NAMALWA (cell line): ENCODE data around the gene C2orf92.

Source experiments
- DNase-seq: peaks from one replicate; pipeline ENCODE4 v3.0.0-alpha.2; 2015; ENCODE audit warnings: low spot score

Gene C2orf92

DNA sequence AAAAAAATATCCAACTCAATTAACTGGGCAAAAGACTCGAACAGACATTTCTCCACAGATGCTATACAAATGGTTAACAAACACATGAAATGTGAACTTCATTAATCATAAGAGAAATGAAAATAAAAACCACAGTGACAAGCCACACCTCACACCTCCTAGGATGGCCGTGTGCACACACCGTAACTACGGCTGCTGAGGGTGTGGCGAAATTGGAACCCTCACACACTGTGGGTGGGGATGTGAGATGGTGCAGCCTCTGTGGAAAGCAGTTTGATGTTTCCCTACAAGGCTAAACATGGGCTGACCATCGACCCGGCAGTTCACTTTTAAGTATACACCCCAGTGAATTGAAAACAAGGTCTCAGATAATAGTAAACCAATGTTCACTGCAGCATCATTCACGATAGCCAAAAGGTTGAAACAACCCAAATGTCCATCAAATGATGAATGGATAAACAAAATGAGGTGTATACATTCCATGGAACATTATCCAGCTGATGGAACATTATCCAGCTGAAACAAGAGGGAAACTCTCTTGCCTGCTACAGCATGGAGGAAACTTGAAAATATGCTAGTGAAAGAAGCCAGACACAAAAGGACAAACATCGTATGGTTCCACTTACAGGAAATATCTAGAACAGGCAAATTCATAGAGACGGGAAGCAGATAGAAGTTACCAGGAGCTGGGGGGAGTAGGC is 76.1 kb downstream of the C2orf92 start:
- DNase-seq: no peak

- DNase-seq: no peak
Observed at GRCh38 chr2:97747285-97747684, 77.8 kb downstream of the C2orf92 start.

GRCh38 chr2:97747716-97748115 is 78.2 kb downstream of the C2orf92 start:
- DNase-seq: no peak

DNA sequence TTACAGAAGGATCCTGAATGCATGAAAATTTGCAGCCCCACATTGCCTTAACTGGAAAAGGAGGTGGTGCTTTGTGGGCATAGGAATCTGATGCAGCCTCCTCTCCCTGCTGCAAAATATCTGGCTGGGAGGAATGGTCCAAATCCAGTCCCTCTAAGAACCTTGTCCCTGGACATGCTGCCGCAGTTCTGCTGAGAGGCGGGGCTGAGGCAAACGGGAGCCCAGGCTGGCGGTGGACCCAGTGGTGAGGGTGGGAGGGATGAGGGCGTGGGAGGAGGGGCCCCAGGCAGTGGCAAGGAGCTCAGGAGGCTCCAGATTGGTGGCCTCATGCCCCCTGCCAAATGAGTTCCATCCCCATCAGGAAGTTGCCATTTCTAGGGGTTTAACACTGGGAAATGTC is 80.1 kb downstream of the C2orf92 start:
- no peak for DNase-seq

DNA sequence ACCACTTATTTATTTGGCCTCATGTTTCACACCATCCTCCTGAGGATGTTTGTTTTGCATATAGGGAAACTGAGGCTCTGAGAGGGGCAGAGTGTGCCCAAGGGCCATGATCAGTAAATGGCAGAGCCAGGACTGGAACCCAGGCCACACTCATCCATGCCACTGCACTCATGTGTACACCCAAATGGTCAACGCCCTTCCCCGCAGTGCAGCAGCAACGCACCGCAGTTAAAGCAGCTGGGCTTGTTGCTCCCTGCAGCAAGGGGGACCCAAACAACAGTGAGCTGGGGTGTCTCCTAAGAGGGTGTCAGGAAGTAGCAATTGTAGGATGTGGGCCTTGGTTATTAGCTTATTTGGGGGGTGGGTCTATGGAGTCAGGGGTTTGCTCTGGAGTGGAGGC is 80.5 kb downstream of the C2orf92 start:
- DNase-seq: no peak

GRCh38 chr2:97751752-97752151 is 82.2 kb downstream of the C2orf92 start:
- no peak for DNase-seq
